Mammary epithelial cell (primary cell): ENCODE measurements around the gene BMPR1A.

ENCODE experiments used
- CTCF ChIP-seq, 2 donors: IDR thresholded peaks in 1 of 2; conservative IDR thresholded peaks in 1 of 2; 2 replicates each; pipeline ENCODE4 v1.5.1; 2011 to 2012; ENCODE audit warnings: inconsistent platforms in 2 of 2, low read length in 2 of 2, mild to moderate bottlenecking in 2 of 2, control low read depth in 1 of 2, low read depth in 1 of 2; ENCODE audit not compliant: insufficient read depth in 1 of 2; ENCODE audit errors: extremely low read depth in 1 of 2
- EZH2 ChIP-seq: IDR thresholded peaks from 2 replicates; pipeline ENCODE4 v1.6.1; 2012; ENCODE audit warnings: low read length, inconsistent platforms, borderline replicate concordance

DNA sequence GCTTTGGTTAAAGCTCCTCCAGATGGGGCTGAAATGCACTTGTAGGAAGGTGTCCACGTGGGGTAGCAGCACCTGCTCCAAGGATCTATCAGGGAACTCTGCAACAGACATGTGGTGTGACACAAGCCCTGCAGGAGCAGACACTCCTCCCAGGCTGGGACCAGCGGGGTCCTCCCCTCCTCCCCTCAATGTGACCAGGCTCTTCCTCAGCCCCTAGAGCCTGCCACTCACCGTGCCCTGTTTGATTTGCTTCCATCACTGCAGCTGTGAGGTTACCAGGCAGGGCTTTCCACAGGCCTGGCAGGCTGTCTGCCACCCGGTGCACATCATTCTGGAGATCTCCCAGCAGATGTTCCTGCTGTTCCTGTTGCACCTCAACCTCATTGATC is 187.6 kb downstream of the BMPR1A start:
- TF ChIP-seq CTCF (conservative IDR thresholded peaks at IDR 0.05 in 1 of 2, IDR thresholded peaks at IDR 0.05 in 1 of 2; ENCODE audit: extremely low read depth in 1 of 2, insufficient read depth in 1 of 2, low read depth in 1 of 2, low read length in 2 of 2) (no peak), EZH2 (no peak)
